Posterior vena cava (tissue), 2 donors: Measurements from ENCODE around the gene PPM1L. TPM values are rescaled to one million over a fixed set of nuclear protein-coding genes. Genes with fewer than 3 reads are reported as not detected.
"Not testable (repeated sequence)": the region's sequence is repeated elsewhere in the genome, so short reads cannot be mapped to it uniquely, and the experiment has no call there.

Experiments
- DNase-seq: peaks from one replicate; pipeline ENCODE4 v3.0.0-alpha.2; 2020; ENCODE audit warnings: low spot score
- intact Hi-C, 2 donors: fragments of 100-400 bp; cut with DNase I; formaldehyde crosslinking; loops; one replicate each; pipeline versions ENCODE4 v1.14.1 to v1.14.2; 2022 to 2023
- total RNA-seq, 2 donors: library from RNA; stranded (reverse); fragmentation: NEBNext Ultra II Directional; extraction: Animal tissue kit (Norgen Biotek cat#: 25700); gene quantifications; one replicate each; pipeline ENCODE4 v1.2.1, GENCODE V29; 2021
- donor health status: DM: yes; HTN: yes; CAD: no.
- donor health status: DM: yes; HTN: yes; CAD: no.

PPM1L gene
- total RNA-seq, 2 donors from 2014 or later, result 12.3 to 13.0 TPM

DNA sequence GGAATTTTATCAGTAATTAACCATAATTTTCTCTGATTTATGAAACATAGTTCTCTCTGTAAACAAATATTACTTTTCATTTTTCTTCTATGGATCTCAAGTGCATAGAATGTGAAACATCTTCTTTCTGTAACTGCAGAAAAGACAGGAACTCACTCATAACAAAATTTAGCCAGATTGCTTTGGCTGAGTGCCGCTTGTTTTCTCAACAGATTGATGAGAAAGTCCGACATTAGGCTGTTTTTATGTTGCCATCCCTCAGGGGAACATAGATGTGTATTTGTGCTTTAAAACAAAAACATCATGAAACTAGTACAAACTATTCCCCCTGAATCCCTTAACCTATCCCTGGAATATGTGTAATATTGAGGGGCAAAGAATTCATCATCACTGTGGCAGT is 194.9 kb downstream of the PPM1L start:
- intact Hi-C loops, result no loop called here
- no peak for DNase-seq

DNA sequence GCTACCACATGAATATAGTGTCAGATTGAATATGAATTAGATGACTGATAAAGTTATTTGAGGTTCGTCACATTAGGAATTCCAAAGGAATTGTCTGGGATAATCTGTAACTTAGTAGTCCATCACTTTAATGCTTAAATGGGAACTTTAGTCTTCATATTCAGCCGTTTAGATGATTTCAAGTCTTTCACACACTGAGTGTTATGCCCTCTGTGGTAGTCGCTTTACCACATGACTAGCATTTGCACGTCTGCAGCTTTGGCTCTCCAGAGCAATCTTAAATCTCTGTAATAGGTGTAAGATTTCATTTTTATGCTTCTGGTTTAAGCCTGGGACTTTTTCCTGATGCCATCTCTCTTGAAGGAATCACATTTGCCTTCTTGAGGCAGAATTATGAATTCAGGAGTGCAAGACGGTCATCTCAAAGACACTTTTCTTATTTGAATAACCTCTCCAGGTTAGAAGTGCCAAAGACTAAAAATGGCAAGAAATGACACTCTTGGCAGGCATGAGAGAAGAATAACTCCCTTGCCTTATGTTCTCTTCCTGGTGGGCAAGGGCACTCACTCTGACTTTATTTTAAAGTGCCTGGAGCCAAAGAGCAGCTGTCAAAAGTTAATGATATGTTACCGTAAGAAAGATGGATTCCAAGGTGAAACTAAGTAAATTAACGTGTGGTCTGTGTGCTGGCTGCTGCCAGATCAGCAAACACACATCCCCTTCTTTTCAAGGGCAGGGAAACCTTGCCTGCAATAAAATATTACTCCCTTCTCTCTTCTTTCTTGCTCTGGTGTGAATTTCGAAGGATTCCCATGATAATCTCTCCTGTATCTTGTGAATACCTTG is 195.8 kb downstream of the PPM1L start:
- DNase-seq, result no peak
- intact Hi-C loops, result no loop called here

DNA sequence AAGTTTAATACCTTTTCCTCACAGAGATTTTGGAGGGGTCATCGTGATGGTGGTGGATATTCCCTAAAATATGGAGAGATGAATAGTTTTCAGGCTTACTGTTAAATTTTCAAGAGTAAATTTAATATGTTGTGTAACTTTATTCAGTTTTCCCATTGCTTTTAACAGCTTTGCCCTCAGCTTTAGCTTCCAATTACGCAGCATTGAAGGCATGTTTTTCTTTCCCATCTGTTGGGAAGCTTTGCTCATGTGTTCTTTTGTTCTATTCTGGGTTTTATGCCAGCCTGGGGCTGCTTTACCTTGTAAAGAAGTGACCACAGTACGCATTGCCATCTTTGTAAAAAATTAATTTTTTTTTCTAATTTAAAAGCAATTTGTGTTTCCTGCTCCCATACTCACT is 197.7 kb downstream of the PPM1L start:
- DNase-seq, result no peak
- intact Hi-C loops, result no loop called here

DNA sequence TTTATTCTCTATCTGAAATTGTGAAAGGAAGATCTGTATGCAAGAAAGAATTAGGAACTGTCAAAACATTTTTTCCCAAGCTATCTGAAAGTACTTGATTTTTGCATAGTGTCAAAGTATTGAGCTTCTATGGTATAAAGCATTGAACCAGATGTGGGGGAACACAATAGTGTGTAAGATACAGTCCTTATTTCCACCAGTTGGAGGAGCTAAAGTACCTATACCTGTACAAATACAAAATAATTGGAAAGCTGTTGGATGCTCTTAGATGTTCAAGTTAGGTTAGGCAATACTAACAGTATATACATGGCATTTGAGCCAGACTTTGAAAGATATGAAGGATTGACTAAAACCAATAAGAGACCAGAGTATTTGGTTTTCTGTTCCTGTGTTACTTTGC is 200.8 kb downstream of the PPM1L start:
- no peak for DNase-seq
- intact Hi-C loops, result no loop called here

DNA sequence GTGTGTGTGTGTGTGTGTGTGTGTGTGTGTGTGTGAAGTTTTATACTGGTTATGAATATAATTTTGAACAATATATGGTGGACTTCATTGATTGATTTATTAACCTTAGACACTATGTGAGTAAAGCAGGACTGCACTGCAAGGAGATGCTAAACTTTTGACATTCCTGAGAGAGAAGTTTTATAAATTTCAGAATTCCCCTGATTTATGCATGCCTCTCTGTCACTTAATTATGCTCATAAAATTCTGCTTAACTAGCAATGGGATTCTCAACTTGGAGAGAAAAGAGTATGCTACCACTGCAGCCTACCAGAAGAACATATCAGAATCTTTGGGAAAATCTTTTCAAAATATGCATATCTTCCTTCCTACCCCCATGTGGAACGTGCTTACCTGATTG is 204.5 kb downstream of the PPM1L start:
- intact Hi-C loops, result no loop called here
- no peak for DNase-seq

DNA sequence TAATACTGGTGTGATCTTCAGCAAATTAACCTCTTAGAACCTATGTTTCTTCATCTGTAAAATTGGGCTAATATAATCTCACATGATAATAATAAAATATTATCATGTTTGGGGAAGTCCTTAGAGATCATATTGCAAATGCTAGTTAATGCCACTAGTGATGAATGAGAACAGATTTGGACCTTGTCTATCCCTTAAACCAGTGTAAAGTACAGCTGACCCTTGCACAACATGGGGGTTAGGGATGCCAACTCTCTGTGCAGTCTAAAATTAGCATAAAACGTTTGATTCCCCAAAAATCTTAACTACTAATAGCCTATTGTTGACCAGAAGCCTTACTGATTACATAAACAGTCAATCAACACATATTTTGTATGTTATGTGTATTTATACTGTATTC is 207.9 kb downstream of the PPM1L start:
- intact Hi-C loops, result no loop called here
- no peak for DNase-seq

DNA sequence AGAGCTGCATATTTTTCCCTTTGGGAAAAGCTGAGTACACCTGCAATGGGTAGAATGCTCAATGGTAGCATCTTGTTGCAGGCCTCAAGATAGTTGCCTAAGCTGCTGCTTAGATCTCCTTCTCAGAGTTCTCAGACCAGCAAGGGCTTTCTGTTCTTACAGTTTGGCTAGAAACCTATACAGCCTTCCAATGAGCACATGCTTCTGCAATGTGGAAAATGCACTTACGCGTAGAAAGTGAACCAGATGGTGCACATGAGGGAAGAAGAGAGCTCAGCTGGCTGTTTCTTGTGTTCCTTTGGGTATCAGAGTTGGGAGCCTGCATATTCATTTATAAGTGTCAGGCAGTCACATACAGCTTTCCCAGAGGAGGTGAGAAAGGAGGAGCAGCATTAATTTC is 212.7 kb downstream of the PPM1L start:
- intact Hi-C loops, result no loop called here
- no peak for DNase-seq

DNA sequence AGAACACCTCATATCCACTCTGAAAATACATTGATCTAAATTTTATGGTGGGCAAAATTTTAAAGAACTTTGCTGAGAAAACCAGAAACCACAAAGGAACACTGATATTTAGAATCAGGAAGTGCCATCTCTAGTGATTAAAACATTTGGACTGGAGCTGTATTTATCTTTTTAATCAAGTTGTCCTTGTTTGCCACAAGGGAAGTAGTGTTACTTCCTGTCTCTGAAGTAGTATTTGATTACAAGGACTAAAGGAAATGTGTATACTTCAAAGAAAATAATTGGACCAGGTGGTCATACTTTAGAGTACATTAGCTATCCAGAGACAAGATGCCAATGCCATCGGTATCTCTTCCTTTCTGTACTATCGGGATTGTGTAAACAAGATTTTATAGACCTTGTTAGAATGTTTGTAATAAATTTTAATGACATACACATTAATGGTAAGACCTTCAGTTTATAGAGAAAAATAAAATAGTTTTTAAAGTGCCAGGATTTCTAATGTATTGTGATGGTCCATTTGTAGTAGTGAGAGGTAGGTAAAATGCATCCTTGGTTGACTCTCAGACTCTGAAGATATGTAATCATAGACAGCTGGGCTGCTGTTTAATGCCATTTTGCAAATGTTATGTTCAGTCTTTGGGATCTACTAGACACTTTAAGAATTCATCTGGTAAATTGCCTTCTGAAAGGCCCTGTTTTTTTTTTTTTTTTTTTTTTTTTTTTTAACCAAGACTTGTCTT is 217.2 kb downstream of the PPM1L start:
- intact Hi-C loops, result no loop called here
- no peak for DNase-seq

DNA sequence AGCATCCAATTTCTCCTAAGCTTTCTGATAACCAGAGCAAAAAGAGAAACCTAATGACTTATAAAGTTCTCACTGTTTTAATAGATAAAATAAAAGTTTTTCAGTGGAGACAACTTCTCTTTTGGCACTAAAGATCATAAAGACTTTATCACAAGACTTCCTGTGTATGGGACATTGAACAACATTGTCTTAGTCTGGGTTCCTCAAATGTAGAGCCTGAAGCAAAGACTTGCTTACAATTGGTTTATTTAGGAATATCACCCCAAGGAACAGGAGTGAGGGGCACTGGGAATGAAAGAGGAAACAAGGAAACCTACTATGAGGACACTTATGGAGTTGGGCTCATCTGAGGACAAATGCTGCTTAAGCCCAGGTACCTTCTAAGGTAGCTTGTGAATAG is 221.7 kb downstream of the PPM1L start:
- no peak for DNase-seq
- intact Hi-C loops, result no loop called here

DNA sequence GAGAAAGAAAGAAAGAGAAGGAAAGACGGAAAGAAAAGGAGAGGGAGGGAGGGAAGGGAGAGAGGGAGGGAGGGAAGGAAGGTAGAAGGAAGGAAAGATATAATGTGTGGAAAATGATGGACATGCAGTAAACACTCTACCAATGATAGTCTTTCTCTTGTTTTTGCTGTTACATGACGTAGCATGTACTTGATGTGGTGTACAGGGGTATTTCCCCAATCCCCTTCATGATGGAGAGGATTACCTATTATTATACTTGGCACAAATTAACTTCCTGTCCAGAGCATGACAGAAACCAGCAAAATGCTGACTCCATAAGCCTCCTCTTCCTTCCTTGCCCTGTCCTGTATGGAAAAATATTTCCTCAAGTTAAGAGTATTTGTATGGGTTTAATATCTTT is 224.7 kb downstream of the PPM1L start:
- intact Hi-C loops, result loop anchor here in 1 of 2 donors (1.0 kb wide), 1 partner anchor 9 kb away; no protein-coding TSS in a partner anchor
- DNase-seq, result no peak

DNA sequence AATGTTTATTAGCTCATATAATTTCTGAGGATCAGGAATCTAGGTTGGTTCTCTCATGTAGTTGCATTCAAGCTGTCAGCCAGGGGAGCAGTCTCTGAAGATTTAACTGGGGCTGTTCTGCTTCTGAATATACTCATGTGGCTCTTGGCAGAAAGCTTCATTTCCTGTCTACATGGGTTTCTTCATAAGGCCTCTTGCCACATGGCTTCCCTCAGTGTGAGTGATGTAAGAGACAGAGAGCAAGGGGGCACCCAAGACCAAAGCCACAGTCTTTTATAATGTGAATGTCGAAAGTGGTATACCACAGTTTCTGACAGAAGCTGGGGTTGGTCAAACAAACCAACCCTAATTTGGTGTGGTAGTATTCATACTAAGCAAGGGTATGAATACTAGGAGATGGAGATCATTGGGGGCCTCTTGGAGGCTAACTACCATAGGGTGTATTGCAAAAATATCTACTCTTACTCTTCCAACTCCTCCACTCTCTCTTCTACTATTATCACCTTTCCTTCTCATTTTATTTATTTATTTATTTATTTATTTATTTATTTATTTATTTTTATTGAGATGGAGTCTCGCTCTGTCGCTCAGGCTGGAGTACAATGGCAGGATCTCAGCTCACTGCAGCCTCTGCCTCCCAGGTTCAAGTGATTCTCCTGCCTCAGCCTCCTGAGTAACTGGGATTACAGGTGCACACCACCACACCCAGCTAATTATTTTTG is 225.3 kb downstream of the PPM1L start:
- no peak for DNase-seq
- intact Hi-C loops, result loop anchor here in 1 of 2 donors (1.0 kb wide), 1 partner anchor 8 kb away; no protein-coding TSS in a partner anchor

DNA sequence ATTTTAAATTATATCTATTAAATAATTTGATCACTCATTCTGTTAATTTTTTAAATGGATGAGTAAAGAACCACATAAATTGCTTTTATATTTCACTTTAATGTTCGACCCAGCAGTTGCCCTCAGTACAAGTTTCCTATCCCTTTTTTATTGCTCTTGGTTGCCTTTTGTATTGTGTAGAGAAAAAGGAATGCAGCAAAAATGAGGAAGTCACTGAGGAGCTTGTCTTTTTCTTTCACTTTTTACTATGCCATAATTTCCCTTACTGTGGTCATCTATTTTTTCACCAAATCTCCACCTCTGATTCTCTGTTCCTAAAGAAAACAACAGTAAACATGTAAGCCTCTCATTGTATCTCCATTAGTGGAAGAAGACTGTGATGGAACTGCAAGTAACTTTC is 226.5 kb downstream of the PPM1L start:
- no peak for DNase-seq
- intact Hi-C loops, result no loop called here

DNA sequence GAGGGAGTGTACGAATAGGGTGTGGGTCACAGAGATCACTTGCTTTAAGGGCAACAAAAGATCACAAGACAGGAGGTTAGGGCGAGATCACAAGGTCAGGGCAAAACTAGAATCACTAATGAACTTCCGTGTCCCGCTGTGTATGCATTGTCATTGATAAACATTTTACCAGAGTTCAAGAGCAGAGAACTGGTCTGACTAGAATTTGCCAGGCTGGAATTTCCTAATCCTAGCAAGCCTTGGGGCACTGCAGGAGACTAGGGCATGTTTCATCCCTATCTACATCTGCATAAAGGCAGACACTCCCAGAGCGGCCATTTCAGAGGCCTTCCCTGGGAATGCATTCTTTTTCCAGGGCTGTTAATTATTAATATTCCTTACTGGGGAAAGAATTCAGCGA is 227.9 kb downstream of the PPM1L start:
- intact Hi-C loops, DNase-seq: not testable (repeated sequence)

DNA sequence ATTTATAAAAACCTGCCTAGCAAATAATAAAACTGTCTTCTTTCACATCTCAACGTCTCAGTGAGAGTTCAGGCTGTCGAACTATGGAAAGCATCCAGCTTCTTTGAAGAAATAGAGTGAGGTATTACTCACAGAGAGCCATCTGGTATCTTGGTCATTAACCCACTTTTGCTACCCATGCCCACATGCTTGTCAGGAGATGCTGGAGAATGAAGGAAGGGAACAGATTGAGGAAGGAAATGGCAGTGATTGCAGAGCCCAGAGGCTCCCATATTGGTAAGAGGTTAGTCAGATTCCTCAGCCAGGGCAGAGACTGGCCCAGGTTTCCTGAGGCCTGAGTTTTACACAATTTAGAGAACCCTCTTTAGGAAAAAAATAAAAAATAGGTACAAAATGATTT is 230.0 kb downstream of the PPM1L start:
- DNase-seq, result no peak
- intact Hi-C loops, result no loop called here

DNA sequence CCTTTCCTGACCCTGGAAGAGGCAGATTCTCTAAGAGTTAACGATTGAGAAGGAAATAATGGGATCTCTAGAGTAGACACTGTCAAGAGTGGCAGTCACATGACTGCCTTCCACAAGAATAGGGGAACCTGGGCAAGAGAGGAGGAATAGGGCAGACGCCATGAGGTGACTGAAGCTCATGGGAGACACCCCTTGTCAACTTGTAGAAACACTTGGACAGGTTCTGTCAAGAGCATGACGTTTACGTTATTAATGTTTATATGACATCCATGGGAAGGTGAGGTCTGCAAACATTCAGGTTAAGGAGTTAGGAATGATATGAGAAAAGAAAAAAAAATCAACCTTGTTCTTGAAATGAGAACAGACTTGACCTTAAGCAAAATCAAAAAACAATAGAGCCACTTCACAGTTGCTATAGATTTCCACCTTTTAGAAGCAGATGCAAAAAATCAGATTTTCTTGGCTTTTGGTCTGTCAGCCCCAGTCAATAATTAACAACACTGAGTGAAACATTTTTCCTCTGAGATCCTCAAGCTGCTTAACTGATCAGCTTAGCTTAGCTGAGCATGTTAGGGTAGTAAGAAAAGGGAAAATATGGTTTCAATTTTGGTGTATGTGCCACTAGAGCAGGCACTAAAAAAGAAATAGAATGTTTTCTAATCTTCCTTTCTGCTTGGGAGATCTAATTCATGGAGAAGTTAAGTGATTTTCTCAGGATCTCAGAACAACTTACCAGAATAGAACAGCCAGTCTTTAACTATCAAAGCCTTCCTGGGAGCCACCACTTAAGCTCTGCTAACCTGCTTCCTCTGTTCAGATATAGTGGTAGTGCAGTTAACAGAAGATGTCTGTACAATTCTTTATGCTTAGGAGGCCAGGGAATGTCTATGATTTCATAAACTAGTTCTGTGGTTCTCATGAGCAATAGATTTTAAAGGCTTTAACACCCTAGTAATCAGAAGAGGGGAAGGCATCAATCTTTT is 232.2 kb downstream of the PPM1L start:
- no peak for DNase-seq
- intact Hi-C loops, result no loop called here

DNA sequence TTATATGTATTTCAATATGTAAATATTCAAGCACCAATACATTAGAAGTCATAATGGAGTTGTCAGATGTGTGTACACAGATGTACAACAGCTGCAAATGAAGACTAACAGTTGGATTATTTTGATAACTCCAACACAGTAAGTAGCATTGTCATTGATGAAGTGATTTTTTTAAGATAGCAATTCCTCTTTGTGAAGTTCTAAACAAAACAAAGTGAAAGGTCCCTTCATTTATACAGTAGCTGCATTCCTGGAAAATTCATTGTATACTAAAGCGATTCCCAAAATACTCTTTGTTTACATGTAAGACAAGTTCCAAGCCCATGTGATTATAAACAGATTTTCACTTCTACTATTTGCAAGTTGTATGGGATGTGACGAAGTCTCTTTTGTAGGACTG is 234.4 kb downstream of the PPM1L start:
- intact Hi-C loops, result no loop called here
- DNase-seq, result no peak

DNA sequence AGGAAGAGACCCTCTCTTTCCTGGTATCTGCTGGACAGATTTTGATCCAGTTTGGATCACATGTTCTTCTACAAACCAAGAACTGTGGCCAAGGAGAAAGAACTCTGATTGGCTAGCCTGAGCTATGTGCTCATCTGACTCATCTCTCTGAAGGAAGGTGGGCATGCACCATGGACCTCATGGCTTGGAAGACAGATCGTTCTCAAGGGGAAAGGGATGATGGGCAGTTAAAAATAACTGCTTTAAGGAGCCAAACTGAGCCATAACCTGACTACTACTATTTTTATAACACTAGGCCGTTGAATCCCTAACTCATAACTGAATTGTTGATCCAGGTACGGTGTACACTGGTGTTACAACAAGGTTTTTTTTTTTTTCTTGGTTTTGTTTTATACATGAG is 236.7 kb downstream of the PPM1L start:
- no peak for DNase-seq
- intact Hi-C loops, result no loop called here

DNA sequence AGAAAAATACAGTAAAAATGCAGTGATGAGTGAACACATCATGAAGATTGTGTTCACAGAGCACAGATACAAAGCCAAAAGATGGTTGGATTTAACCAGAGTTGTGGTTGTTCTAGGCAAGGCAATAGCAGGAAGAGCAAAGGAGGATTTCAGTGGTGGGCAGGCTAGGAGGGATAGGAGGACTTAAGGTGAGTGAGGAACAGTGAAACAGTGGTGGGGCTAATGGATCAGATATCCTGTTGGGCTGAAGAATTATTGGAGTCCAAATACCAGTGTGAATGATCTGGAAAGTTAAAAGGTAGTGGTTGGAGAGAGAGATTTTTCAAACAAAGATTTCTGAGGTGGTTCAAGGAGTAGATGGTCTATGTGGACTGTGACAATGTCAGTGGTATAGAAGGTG is 240.8 kb downstream of the PPM1L start:
- intact Hi-C loops, result no loop called here
- no peak for DNase-seq

DNA sequence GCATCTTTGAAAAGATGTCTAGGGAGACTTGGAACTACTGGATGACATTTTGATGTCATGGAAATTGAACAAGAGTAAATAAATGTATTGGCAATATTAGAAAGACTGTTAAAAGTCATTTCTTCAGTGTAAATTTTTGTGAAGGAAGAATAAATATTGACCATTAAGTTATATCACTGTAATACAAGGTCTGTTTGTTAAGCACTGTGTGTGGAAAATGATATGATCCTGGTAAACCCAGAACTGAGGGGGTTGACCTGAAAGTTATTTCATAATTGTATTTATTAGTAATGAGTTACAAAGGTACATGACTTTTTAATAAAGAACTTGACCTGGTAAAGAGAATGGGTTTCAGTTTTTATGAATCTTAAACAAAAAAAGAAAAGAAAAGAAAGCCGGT is 242.6 kb downstream of the PPM1L start:
- intact Hi-C loops, result no loop called here
- DNase-seq, result no peak
